HepG2 (cell line): ENCODE measurements around the gene PIMREG.

Experiments
- CBFB ChIP-seq: sonication (generic); formaldehyde crosslinking; IDR thresholded peaks from 2 replicates; pipeline ENCODE4 v1.4.0; 2020; ENCODE audit warnings: missing genetic modification reagents
- FOXK2 ChIP-seq: fragments of 450-650 bp; IDR thresholded peaks from 2 replicates; pipeline ENCODE4 v1.6.1; 2016
- HMGA1 ChIP-seq: sonication (generic); formaldehyde crosslinking; conservative IDR thresholded peaks from 2 replicates; pipeline ENCODE4 v1.4.0; 2020; ENCODE audit warnings: missing genetic modification reagents
- NBN ChIP-seq: fragments of 450-650 bp; conservative IDR thresholded peaks from 2 replicates; pipeline ENCODE4 v1.6.1; 2017
- TIGD3 ChIP-seq: sonication (generic); formaldehyde crosslinking; IDR thresholded peaks from 2 replicates; pipeline ENCODE4 v1.5.1; 2020; ENCODE audit warnings: mild to moderate bottlenecking, missing genetic modification reagents, borderline replicate concordance
- ZNF121 ChIP-seq: sonication (generic); formaldehyde crosslinking; IDR thresholded peaks from 2 replicates; pipeline ENCODE4 v1.5.0; 2020; ENCODE audit warnings: mild to moderate bottlenecking, missing genetic modification reagents
- ZNF839 ChIP-seq: sonication (generic); formaldehyde crosslinking; IDR thresholded peaks from 2 replicates; pipeline ENCODE4 v1.4.0; 2020; ENCODE audit warnings: missing genetic modification reagents, mild to moderate bottlenecking, borderline replicate concordance

- no peak for TF ChIP-seq HMGA1
- no peak for TF ChIP-seq TIGD3 (CRISPR knock-in tag)
- TF ChIP-seq CBFB: no peak
- no peak for TF ChIP-seq ZNF121
- no peak for TF ChIP-seq NBN
- no peak for TF ChIP-seq FOXK2
- TF ChIP-seq ZNF839 (CRISPR knock-in tag): no peak
Observed at GRCh38 chr17:6437466-6437865, 6.8 kb upstream of the PIMREG start.
